ENCODE results near the gene ZDHHC11B. TPM values are rescaled to one million over a fixed set of nuclear protein-coding genes. Genes with fewer than 3 reads are reported as not detected.
A peak's percentile ranks its signal among the peaks of the same experiment; 100 is the strongest.

Gene ZDHHC11B
- total and polyA plus RNA-seq, 2 of the 13 experiments (the other 11 are each of a cell fraction or from before 2014, with no cell fraction given), result 0.11 to 0.12 TPM

DNA sequence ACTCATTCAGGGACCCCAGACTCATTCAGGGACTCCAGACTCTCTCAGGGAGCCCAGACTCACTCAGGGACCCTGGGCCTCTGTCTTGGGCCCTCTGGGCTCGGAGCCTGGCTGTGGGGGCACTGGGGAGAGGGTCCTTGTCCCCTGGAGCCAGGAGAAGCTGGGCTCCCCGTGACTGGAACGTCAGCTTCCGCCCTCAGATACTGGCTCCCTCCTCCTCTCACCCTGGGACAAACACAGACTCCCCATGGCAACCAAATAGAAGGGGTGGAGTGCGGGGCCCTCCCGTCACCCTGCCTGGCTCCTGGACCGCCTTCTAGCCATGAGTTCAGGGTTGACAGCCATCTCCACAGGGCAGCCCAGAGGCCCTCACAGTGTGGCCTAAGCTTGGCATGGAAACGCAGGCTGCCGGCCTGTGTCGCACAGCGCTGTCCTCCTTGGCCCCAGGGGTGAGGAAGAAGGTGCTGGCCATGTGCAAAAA, 27.6 kb downstream of the ZDHHC11B start:
- no peak overlapping the region for H2AFZ ChIP-seq (ENCODE audit: low read length)
- no peaks in the 10 kb centered on the region for H3K79me2 ChIP-seq (ENCODE audit: insufficient read depth, low read length)
- H3K9me3 ChIP-seq (ENCODE audit: low read length), result no peaks in the 10 kb centered on the region
- in situ Hi-C loops (cut with HindIII; ENCODE audit: extremely low pct_ligation_motif_present, low pct_unique_long_range_greater_than_20kb) (no loop called here), intact Hi-C loops (cut with micrococcal nuclease; ENCODE audit: unreplicated experiment) (no loop called here)
- FAIRE-seq (peak; percentile 32), ATAC-seq (peak; percentile 75), DNase-seq (ENCODE audit: low spot score) (peak; percentile 75)
- peak overlapping the region in 1 of 3 experiments; percentile 42; a peak in 2 of 6 replicates for H3K4me3 ChIP-seq (replicated peaks in 1 of 3; ENCODE audit: insufficient read depth in 1 of 3, low read depth in 2 of 3, low read length in 3 of 3)
- H4K20me1 ChIP-seq (ENCODE audit: insufficient read depth, low read length), result no peaks in the 10 kb centered on the region
- H3K4me2 ChIP-seq (ENCODE audit: low read depth, low read length), result peak overlapping the region; percentile 52
- peaks cover 5 to 47% of the 10 kb centered on the region in 2 experiments for H3K27me3 ChIP-seq (ENCODE audit: control insufficient read depth in 1 of 2, insufficient read depth in 2 of 2, low read length in 2 of 2)
- peaks cover 47% of the 10 kb centered on the region for H3K4me1 ChIP-seq (ENCODE audit: insufficient read depth, low read length)
- H3K36me3 ChIP-seq (replicated peaks in 1 of 2; ENCODE audit: control insufficient read depth in 1 of 2, insufficient read depth in 2 of 2, low read length in 2 of 2), result no peaks in the 10 kb centered on the region
- ChIA-PET CTCF (ENCODE audit: low intra/inter-chr PET ratio, low total read pairs) (no interaction called here), POLR2A (no interaction called here)
- 3% methylated on average over 8 of the region's 11 CpGs for WGBS (ENCODE audit: low lambda C conversion rate)
- H3K27ac ChIP-seq (ENCODE audit: extremely low read length, insufficient read depth, low read length), result no peak overlapping the region
- H3K9ac ChIP-seq (ENCODE audit: insufficient read depth, low read depth, low read length), result peak overlapping the region; percentile 70
- no TSS peak for BruUV-seq (replicated peaks)
- TF ChIP-seq NFE2L2 (IDR thresholded peaks at IDR 0.05; ENCODE audit: low read length) (no peak), SAP130 (CRISPR knock-in tag; IDR thresholded peaks at IDR 0.05; ENCODE audit: low read depth) (peak; percentile 33; the same call in 1 of the 2 replicates), XRCC5 (optimal IDR thresholded peaks at IDR 0.05; ENCODE audit: low read length) (no peak), ZNF775 (CRISPR knock-in tag; IDR thresholded peaks at IDR 0.05; ENCODE audit: borderline replicate concordance) (no peak), MYC (CRISPR knock-in tag; IDR thresholded peaks at IDR 0.05; ENCODE audit: borderline replicate concordance) (peak; percentile 28; the same call in 1 of the 2 replicates), RBFOX2 (IDR thresholded peaks at IDR 0.05; ENCODE audit: low read depth, low read length) (no peak), SP4 (CRISPR knock-in tag; IDR thresholded peaks at IDR 0.05) (no peak), DNMT3B (CRISPR knock-in tag; conservative IDR thresholded peaks at IDR 0.05) (no peak), ASH2L (IDR thresholded peaks at IDR 0.05; ENCODE audit: insufficient read length, low read depth, low read length) (peak; percentile 41), KDM1A (CRISPR knock-in tag; IDR thresholded peaks at IDR 0.05) (no peak), ZNF292 (CRISPR knock-in tag; IDR thresholded peaks at IDR 0.05; ENCODE audit: borderline replicate concordance, low read depth) (no peak), CREM (IDR thresholded peaks at IDR 0.05) (no peak), CREM (CRISPR knock-in tag; IDR thresholded peaks at IDR 0.05) (no peak), ZNF263 (CRISPR knock-in tag; IDR thresholded peaks at IDR 0.05) (no peak), PHF20 (CRISPR knock-in tag; IDR thresholded peaks at IDR 0.05) (no peak), ZNF354B (CRISPR knock-in tag; IDR thresholded peaks at IDR 0.05) (no peak), SOX5 (CRISPR knock-in tag; IDR thresholded peaks at IDR 0.05; ENCODE audit: borderline replicate concordance) (no peak), MXI1 (IDR thresholded peaks at IDR 0.05; ENCODE audit: borderline replicate concordance, low read depth, low read length) (peak; percentile 68; the same call in 2 of the 3 replicates), RFX3 (CRISPR knock-in tag; IDR thresholded peaks at IDR 0.05) (peak; percentile 52; the same call in 1 of the 2 replicates), ARHGAP35 (CRISPR knock-in tag; IDR thresholded peaks at IDR 0.05; ENCODE audit: borderline replicate concordance) (peak; percentile 42; the same call in 1 of the 2 replicates), ESRRA (CRISPR knock-in tag; IDR thresholded peaks at IDR 0.05; ENCODE audit: low read depth) (no peak)
- TF ChIP-seq, protein P1, sequence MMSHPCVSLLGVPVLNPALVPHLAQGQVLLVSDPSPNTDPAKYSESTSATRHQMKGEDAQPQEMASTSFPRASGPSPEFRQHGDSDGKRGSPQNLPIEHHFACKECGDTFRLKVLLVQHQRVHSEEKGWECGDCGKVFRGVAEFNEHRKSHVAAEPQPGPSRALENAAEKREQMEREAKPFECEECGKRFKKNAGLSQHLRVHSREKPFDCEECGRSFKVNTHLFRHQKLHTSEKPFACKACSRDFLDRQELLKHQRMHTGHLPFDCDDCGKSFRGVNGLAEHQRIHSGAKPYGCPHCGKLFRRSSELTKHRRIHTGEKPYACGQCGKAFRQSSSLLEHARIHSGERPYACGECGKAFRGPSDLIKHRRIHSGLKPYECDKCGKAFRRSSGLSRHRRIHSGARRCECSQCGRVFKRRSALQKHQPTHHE (CRISPR knock-in tag; IDR thresholded peaks at IDR 0.05; ENCODE audit: borderline replicate concordance), result no peak
- TF ChIP-seq, protein P2, sequence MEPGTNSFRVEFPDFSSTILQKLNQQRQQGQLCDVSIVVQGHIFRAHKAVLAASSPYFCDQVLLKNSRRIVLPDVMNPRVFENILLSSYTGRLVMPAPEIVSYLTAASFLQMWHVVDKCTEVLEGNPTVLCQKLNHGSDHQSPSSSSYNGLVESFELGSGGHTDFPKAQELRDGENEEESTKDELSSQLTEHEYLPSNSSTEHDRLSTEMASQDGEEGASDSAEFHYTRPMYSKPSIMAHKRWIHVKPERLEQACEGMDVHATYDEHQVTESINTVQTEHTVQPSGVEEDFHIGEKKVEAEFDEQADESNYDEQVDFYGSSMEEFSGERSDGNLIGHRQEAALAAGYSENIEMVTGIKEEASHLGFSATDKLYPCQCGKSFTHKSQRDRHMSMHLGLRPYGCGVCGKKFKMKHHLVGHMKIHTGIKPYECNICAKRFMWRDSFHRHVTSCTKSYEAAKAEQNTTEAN (CRISPR knock-in tag; conservative IDR thresholded peaks at IDR 0.05), result no peak
- TF ChIP-seq, protein P3, sequence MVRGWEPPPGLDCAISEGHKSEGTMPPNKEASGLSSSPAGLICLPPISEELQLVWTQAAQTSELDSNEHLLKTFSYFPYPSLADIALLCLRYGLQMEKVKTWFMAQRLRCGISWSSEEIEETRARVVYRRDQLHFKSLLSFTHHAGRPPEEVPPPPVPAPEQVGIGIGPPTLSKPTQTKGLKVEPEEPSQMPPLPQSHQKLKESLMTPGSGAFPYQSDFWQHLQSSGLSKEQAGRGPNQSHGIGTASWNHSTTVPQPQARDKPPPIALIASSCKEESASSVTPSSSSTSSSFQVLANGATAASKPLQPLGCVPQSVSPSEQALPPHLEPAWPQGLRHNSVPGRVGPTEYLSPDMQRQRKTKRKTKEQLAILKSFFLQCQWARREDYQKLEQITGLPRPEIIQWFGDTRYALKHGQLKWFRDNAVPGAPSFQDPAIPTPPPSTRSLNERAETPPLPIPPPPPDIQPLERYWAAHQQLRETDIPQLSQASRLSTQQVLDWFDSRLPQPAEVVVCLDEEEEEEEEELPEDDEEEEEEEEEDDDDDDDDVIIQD (CRISPR knock-in tag; IDR thresholded peaks at IDR 0.05; ENCODE audit: low read depth), result no peak
